Large intestine (tissue), 3 donors: ENCODE data around the gene ICAM2. TPM values are rescaled to one million over a fixed set of nuclear protein-coding genes. Genes with fewer than 3 reads are reported as not detected.
"Not testable (repeated sequence)": the region's sequence is repeated elsewhere in the genome, so short reads cannot be mapped to it uniquely, and the experiment has no call there.

Experiments used
- DNase-seq, 2 donors: peaks; one replicate each; pipeline versions ENCODE4 v3.0.0 to v3.0.0-alpha.2; 2013
- H3K27ac ChIP-seq: one replicate; pipeline ENCODE4 v1.5.1; 2013; ENCODE audit warnings: low read length
- H3K27me3 ChIP-seq: 2 replicates; pipeline ENCODE4 v1.6.1; 2013; ENCODE audit warnings: low read length; ENCODE audit not compliant: control insufficient read depth, insufficient read depth
- H3K36me3 ChIP-seq: 2 replicates; pipeline ENCODE4 v1.6.1; 2013; ENCODE audit warnings: low read length; ENCODE audit not compliant: control insufficient read depth, insufficient read depth
- H3K4me1 ChIP-seq: one replicate; pipeline ENCODE4 v1.6.1; 2013; ENCODE audit warnings: low read length; ENCODE audit not compliant: control insufficient read depth, insufficient read depth
- H3K4me3 ChIP-seq: one replicate; pipeline ENCODE4 v1.5.1; 2013; ENCODE audit warnings: low read length
- H3K9me3 ChIP-seq: one replicate; pipeline ENCODE4 v1.6.1; 2013; ENCODE audit warnings: mild to moderate bottlenecking, low read depth, low read length, moderate library complexity; ENCODE audit not compliant: control insufficient read depth
- WGBS: methylation state at CpG from one replicate; pipeline ENCODE4 v1.1.5; 2013; ENCODE audit warnings: low lambda C conversion rate; ENCODE audit not compliant: insufficient coverage; 5-methylcytosine and 5-hydroxymethylcytosine counted together
- polyA plus RNA-seq: library from polyadenylated mRNA; unstranded; fragments of 120-200 nt; gene quantifications from one replicate; pipeline ENCODE4 v1.2.1, GENCODE V29; 2013

Gene ICAM2
- polyA plus RNA-seq, 1 donor: 15.1 TPM

- DNase-seq: no peak
- Histone ChIP-seq H3K9me3 (no peaks in the 10 kb centered on the region), H3K36me3 (no peaks in the 10 kb centered on the region), H3K4me3 (no peak overlapping the region), H3K27me3 (peaks cover 15% of the 10 kb centered on the region), H3K4me1 (peaks cover 7% of the 10 kb centered on the region), H3K27ac (no peak overlapping the region)
- WGBS: no CpG with 5 or more reads among the region's 3 CpGs
Observed at GRCh38 chr17:63986821-63987220, 33.6 kb downstream of the ICAM2 start.

DNA sequence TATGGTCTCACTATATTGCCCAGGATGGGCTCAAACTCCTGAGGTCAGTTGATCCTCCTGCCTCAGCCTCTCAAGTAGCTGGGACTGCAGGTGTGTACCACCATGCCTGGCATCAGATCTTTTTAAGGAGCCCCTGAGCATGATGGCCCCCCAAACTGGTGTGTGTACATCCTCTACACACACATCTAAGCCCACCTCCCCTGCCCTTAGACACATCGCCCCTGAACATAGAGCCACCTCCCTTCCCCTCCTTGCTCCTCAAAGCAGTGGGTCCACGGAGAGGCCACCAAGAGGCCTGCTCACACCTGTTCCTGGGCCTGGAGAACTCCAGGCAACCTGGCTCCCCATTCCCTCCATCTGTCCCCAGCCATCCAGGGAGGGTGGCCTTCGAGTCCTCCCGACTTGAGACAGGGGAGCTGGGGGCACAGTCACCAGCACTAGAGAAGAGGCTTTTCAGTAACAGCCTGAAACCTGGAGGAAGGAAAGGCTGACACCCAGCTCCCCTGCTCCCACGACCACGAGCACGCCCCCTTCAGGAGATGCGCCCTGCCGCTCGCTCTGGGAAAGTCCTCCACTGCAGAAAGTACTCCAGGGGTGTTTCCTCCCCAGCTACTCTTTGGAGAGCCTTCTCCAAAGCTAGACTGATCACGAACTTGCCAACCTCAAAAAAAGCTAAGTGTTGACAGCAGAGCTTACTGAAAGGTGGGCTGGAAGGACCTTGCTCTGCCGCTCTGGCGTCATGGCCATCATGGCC is 34.9 kb downstream of the ICAM2 start:
- no CpG with 5 or more reads among the region's 13 CpGs for WGBS

GRCh38 chr17:63984651-63985386 is 35.6 kb downstream of the ICAM2 start:
- DNase-seq: peak; percentile 59
- Histone ChIP-seq H3K4me3 (no peak overlapping the region), H3K27me3 (peaks cover 2% of the 10 kb centered on the region), H3K36me3 (no peaks in the 10 kb centered on the region), H3K4me1 (peaks cover 7% of the 10 kb centered on the region), H3K27ac (no peak overlapping the region), H3K9me3 (no peaks in the 10 kb centered on the region)
- no CpG with 5 or more reads among the region's 16 CpGs for WGBS

More for the DNA sequence above, 34.9 kb downstream of the ICAM2 start:
- peaks cover 7% of the 10 kb centered on the region for H3K27me3 ChIP-seq
- peaks cover 7% of the 10 kb centered on the region for H3K4me1 ChIP-seq
- no peak overlapping the region for H3K4me3 ChIP-seq
- no peaks in the 10 kb centered on the region for H3K36me3 ChIP-seq
- no peak overlapping the region for H3K27ac ChIP-seq
- DNase-seq: no peak
- H3K9me3 ChIP-seq: no peaks in the 10 kb centered on the region

DNA sequence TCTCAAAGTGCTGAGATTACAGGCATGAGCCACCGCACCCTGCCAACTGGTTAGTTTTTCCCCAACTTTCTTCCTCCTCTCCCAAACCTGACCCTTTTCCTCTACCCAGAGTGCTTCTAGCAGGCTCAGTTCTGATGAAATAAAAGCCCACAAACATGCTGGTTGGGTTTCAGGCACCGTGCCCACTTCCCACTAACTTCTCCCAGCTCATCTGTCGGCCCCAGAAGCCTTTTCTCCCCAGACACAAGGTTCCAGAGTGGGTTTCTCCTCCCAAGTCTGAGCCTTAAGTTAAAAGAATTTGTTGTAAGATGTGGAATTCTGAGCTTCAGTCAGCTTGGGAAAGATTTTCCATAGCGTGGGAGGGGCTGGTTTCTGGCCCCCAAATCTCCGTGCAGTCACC is 36.2 kb downstream of the ICAM2 start:
- no peak for DNase-seq
- no CpG with 5 or more reads among the region's 5 CpGs for WGBS
- H3K27me3 ChIP-seq: peaks cover 2% of the 10 kb centered on the region
- H3K36me3 ChIP-seq: no peaks in the 10 kb centered on the region
- no peak overlapping the region for H3K27ac ChIP-seq
- H3K9me3 ChIP-seq: no peaks in the 10 kb centered on the region
- peaks cover 7% of the 10 kb centered on the region for H3K4me1 ChIP-seq
- no peak overlapping the region for H3K4me3 ChIP-seq

DNA sequence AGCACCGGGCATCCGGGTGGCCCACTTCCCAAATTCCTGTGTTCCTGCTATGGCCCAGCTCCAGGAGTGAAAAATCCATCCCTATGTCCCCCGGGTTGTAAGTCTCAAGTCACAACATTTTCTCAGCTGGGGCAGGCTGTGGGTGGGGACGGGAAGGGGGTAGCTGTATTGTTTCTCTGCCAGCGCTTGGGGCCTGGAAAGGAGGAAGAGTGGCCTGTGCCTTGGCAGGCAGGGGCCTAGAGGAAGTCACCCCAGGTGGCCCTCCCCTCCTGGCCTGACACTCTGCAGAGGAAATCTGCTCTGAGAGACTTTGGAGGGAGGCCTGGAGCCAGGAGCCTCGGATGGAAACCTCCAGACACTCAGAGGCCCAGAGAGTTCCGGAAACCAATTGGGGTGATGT is 37.1 kb downstream of the ICAM2 start:
- Histone ChIP-seq H3K4me3 (no peak overlapping the region), H3K27ac (no peak overlapping the region), H3K27me3 (no peaks in the 10 kb centered on the region), H3K9me3 (no peaks in the 10 kb centered on the region), H3K36me3 (no peaks in the 10 kb centered on the region), H3K4me1 (peaks cover 7% of the 10 kb centered on the region)
- WGBS: no CpG with 5 or more reads among the region's 7 CpGs
- no peak for DNase-seq

GRCh38 chr17:63982641-63983040 is 37.8 kb downstream of the ICAM2 start:
- no CpG with 5 or more reads among the region's 2 CpGs for WGBS
- H3K4me1 ChIP-seq, H3K9me3 ChIP-seq, H3K36me3 ChIP-seq, H3K27ac ChIP-seq, H3K4me3 ChIP-seq, H3K27me3 ChIP-seq, DNase-seq: not testable (repeated sequence)

DNA sequence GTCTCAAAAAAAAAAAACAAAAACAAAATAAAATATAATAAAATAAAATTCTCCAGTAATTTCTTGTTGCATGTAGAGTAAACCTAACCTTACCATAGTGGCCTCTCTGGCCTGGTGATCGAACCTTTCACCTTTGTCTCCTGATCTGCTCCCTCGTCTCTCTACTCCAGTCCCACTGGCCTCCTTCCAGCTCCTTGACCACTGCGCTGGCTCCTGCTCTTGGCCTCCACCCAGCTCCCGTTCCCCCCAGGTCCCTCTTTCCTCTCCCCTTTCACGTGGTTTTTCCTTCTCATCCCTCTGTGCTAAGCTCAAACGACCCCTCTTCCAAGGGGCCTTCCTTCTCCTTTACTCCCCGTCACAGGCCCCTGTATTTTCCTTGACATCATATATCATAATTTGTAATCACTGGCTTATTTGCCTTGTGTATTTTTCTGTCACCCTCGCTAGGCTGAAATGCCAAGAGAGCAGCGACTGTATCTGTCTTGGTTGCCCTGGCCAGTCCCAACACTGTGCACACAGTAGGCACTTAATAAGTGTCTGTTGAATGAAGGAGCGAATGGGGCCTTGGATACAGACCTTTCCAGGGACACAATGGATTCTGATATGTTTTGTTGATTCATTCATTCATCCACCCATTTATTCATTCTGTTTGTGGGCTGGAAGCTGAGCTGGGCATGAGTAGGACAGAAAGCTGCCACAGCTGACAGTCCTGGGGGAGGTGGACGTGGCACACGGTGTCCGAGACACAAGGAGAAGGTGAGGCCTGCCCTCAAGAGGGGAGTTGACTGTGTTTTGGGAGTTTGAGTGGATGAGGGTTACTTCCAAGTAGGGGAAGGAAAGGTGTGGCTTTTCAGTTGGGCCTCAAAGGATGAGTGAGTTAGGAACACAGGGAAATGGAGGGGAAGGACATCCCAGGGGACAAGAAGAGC is 41.9 kb downstream of the ICAM2 start:
- Histone ChIP-seq H3K36me3 (no peaks in the 10 kb centered on the region), H3K9me3 (no peaks in the 10 kb centered on the region), H3K4me3 (no peak overlapping the region), H3K27me3 (no peaks in the 10 kb centered on the region), H3K4me1 (no peaks in the 10 kb centered on the region), H3K27ac (no peak overlapping the region)
- 75% methylated on average over 6 of the region's 13 CpGs for WGBS
- DNase-seq: no peak

DNA sequence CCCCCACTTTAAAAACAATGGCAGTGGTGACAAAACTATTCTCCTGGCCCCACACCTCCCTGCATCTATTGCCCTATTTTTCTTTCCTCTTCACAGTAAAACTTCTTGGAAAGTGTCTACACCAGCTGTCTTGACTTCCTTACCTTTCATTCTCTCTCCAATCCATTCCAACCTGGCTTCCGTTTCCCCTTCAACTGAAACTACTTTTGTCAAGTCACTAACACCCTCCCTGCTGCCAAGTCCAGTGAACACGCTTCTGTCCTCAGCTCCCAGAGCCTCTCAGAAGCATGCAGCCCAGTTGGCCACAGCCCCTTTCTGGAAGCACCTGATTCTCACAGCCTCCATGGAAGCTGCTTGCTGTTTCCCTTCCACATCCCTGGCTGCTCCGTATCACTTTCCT is 43.7 kb downstream of the ICAM2 start:
- WGBS: 100% methylated on average over 1 of the region's 3 CpGs
- H3K9me3 ChIP-seq: no peaks in the 10 kb centered on the region
- no peak for DNase-seq

DNA sequence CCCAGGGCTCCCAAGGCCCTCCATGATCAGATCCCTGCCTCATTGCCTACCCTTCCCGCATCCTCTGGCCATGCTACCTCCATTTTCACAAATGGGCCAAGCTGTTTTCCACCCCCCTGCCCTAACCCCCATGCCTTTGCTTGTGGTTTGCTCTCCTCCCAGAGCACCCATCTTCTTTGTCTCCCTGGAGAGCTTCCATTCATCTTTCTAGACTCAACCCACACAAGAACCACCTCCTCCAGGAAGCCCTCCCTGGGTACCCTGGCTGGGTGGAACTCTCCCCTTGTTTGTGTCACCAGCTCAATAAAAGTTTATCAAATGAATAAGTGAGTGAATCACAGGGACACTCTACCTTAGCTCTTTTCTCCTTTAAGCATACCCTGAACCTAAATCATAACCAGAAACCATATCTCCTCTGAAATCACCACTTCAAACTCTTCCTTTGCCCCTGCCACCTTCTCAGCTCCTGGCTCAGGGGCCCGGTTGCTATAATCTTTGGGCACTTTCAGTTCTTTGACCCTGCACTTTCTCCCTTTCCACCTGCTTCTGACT is 44.8 kb downstream of the ICAM2 start:
- 60% methylated on average over 1 of the region's 2 CpGs for WGBS
- no peaks in the 10 kb centered on the region for H3K4me1 ChIP-seq

More for the DNA sequence above, 43.7 kb downstream of the ICAM2 start:
- H3K36me3 ChIP-seq: no peaks in the 10 kb centered on the region
- no peak overlapping the region for H3K27ac ChIP-seq
- H3K4me3 ChIP-seq: no peak overlapping the region
- H3K27me3 ChIP-seq: no peaks in the 10 kb centered on the region
- H3K4me1 ChIP-seq: no peaks in the 10 kb centered on the region

More for the DNA sequence above, 44.8 kb downstream of the ICAM2 start:
- H3K27me3 ChIP-seq: no peaks in the 10 kb centered on the region
- H3K9me3 ChIP-seq: no peaks in the 10 kb centered on the region
- no peaks in the 10 kb centered on the region for H3K36me3 ChIP-seq
- no peak overlapping the region for H3K4me3 ChIP-seq
- DNase-seq: no peak
- H3K27ac ChIP-seq: no peak overlapping the region
